ENCODE measurements around the gene EIF3M.

- no peak for TF ChIP-seq POLR2A (IDR thresholded peaks at IDR 0.05)
- no peak for TF ChIP-seq CTCF (IDR thresholded peaks at IDR 0.05)
- no peak for TF ChIP-seq EP300 (IDR thresholded peaks at IDR 0.05)
Observed at GRCh38 chr11:32575070-32575469, 8.6 kb upstream of the EIF3M start.
